ENCODE results near the gene CD160.
"Not testable (repeated sequence)": the region's sequence is repeated elsewhere in the genome, so short reads cannot be mapped to it uniquely, and the experiment has no call there.

Gene CD160

GRCh38 chr1:145719230-145720079 lies at the start of gene CD160:
CD160 (plus strand) TSS chr1:145719499; CDS start chr1:145728328, 8,829 bp downstream.
- TF ChIP-seq ZNF274 (IDR thresholded peaks at IDR 0.05; ENCODE audit: low read depth, low read length): no peak
- no peak within 1 kb of the TSS for H3K4me3 ChIP-seq (ENCODE audit: low read length)

GRCh38 chr1:145670995-145671745 lies 48.1 kb upstream of the CD160 start:
- not testable (repeated sequence) for H3K4me3 ChIP-seq (ENCODE audit: low read length)

GRCh38 chr1:145673217-145673616 lies 46.1 kb upstream of the CD160 start:
- H3K4me3 ChIP-seq (ENCODE audit: low read length): not testable (repeated sequence)

- not testable (repeated sequence) for H3K4me3 ChIP-seq (ENCODE audit: low read length)
Measured at GRCh38 chr1:145684858-145685257, 34.4 kb upstream of the CD160 start.

GRCh38 chr1:145686078-145686477 lies 33.2 kb upstream of the CD160 start:
- not testable (repeated sequence) for H3K4me3 ChIP-seq (ENCODE audit: low read length)

- no peak for TF ChIP-seq ZNF274 (IDR thresholded peaks at IDR 0.05; ENCODE audit: low read depth, low read length)
- H3K4me3 ChIP-seq (ENCODE audit: low read length): no peak overlapping the region
Measured at GRCh38 chr1:145688328-145688727, 31.0 kb upstream of the CD160 start.

- TF ChIP-seq ZNF274 (IDR thresholded peaks at IDR 0.05; ENCODE audit: low read depth, low read length): no peak
- H3K4me3 ChIP-seq (ENCODE audit: low read length): no peak overlapping the region
Measured at GRCh38 chr1:145688924-145689323, 30.4 kb upstream of the CD160 start.

- no peak overlapping the region for H3K4me3 ChIP-seq (ENCODE audit: low read length)
- TF ChIP-seq ZNF274 (IDR thresholded peaks at IDR 0.05; ENCODE audit: low read depth, low read length): no peak
Measured at GRCh38 chr1:145689922-145690321, 29.4 kb upstream of the CD160 start.

- H3K4me3 ChIP-seq (ENCODE audit: low read length): no peak overlapping the region
- no peak for TF ChIP-seq ZNF274 (IDR thresholded peaks at IDR 0.05; ENCODE audit: low read depth, low read length)
Measured at GRCh38 chr1:145690587-145691558, 28.4 kb upstream of the CD160 start.

- no peak for TF ChIP-seq ZNF274 (IDR thresholded peaks at IDR 0.05; ENCODE audit: low read depth, low read length)
Measured at GRCh38 chr1:145692785-145693443, 26.4 kb upstream of the CD160 start.

GRCh38 chr1:145695821-145696629 lies 23.3 kb upstream of the CD160 start:
- no peak for TF ChIP-seq ZNF274 (IDR thresholded peaks at IDR 0.05; ENCODE audit: low read depth, low read length)
- no peak overlapping the region for H3K4me3 ChIP-seq (ENCODE audit: low read length)

More at GRCh38 chr1:145692785-145693443, 26.4 kb upstream of the CD160 start:
- H3K4me3 ChIP-seq (ENCODE audit: low read length): no peak overlapping the region

- TF ChIP-seq ZNF274 (IDR thresholded peaks at IDR 0.05; ENCODE audit: low read depth, low read length): no peak
- H3K4me3 ChIP-seq (ENCODE audit: low read length): no peak overlapping the region
Measured at GRCh38 chr1:145696630-145696960, 22.7 kb upstream of the CD160 start.

- no peak for TF ChIP-seq ZNF274 (IDR thresholded peaks at IDR 0.05; ENCODE audit: low read depth, low read length)
- no peak overlapping the region for H3K4me3 ChIP-seq (ENCODE audit: low read length)
Measured at GRCh38 chr1:145701306-145701862, 17.9 kb upstream of the CD160 start.
